NCI-H1417 (cell line): ENCODE data around the gene DDX5.

Source experiments
- DNase-seq, 3 experiments: peaks; one replicate each; lab custom pipeline; 2025; lab: John Stamatoyannopoulos, UW

The DDX5 gene

GRCh38 chr17:64506201-64506575, at the start of gene DDX5:
TSS of gene DDX5 (minus strand) at chr17:64506289. CDS start at chr17:64506119, 170 bp downstream.
- DNase-seq, result peak; percentile 96 to 99 (median 99)

GRCh38 chr17:64555281-64555680, 49.2 kb upstream of the DDX5 start:
- DNase-seq, result no peak

- no peak for DNase-seq
Measured at GRCh38 chr17:64554028-64554637, 48.0 kb upstream of the DDX5 start.

GRCh38 chr17:64551461-64551860, 45.4 kb upstream of the DDX5 start:
- DNase-seq, result no peak

- DNase-seq, result no peak
Measured at GRCh38 chr17:64547319-64547718, 41.2 kb upstream of the DDX5 start.

- no peak for DNase-seq
Measured at GRCh38 chr17:64546716-64547115, 40.6 kb upstream of the DDX5 start.

GRCh38 chr17:64544742-64545141, 38.7 kb upstream of the DDX5 start:
- DNase-seq, result no peak

- DNase-seq, result no peak
Measured at GRCh38 chr17:64540118-64540776, 34.2 kb upstream of the DDX5 start.

- DNase-seq, result no peak
Measured at GRCh38 chr17:64538508-64539130, 32.5 kb upstream of the DDX5 start.

- DNase-seq, result no peak
Measured at GRCh38 chr17:64537488-64537887, 31.4 kb upstream of the DDX5 start.

- no peak for DNase-seq
Measured at GRCh38 chr17:64536913-64537312, 30.8 kb upstream of the DDX5 start.

GRCh38 chr17:64535357-64535756, 29.3 kb upstream of the DDX5 start:
- no peak for DNase-seq

- no peak for DNase-seq
Measured at GRCh38 chr17:64534187-64534586, 28.1 kb upstream of the DDX5 start.

- DNase-seq, result no peak
Measured at GRCh38 chr17:64533784-64534183, 27.7 kb upstream of the DDX5 start.

- DNase-seq, result no peak
Measured at GRCh38 chr17:64532409-64532808, 26.3 kb upstream of the DDX5 start.

GRCh38 chr17:64531955-64532371, 25.9 kb upstream of the DDX5 start:
- DNase-seq, result no peak

- DNase-seq, result no peak
Measured at GRCh38 chr17:64529221-64529620, 23.1 kb upstream of the DDX5 start.

GRCh38 chr17:64527914-64528313, 21.8 kb upstream of the DDX5 start:
- DNase-seq, result no peak

GRCh38 chr17:64520359-64520758, 14.3 kb upstream of the DDX5 start:
- no peak for DNase-seq

- no peak for DNase-seq
Measured at GRCh38 chr17:64519601-64520000, 13.5 kb upstream of the DDX5 start.

- no peak for DNase-seq
Measured at GRCh38 chr17:64515829-64516228, 9.7 kb upstream of the DDX5 start.

GRCh38 chr17:64515419-64515818, 9.3 kb upstream of the DDX5 start:
- no peak for DNase-seq

GRCh38 chr17:64509179-64509578, 3.1 kb upstream of the DDX5 start:
- DNase-seq, result no peak

- DNase-seq, result no peak
Measured at GRCh38 chr17:64508683-64509082, 2.6 kb upstream of the DDX5 start.
